HEK293 (cell line): ENCODE data around the gene FBXW11.

Experiments used
- CTCF ChIA-PET: fragments of 350-600 bp; formaldehyde crosslinking; extraction: SDS; loops from one replicate; lab custom pipeline; 2021; ENCODE audit warnings: antibody characterized with exemption; lab: Yijun Ruan, JAX
- POLR2A ChIA-PET: fragments of 300-600 bp; formaldehyde crosslinking; extraction: SDS; loops from one replicate; lab custom pipeline; 2020; ENCODE audit warnings: antibody characterized with exemption, inconsistent platforms; lab: Yijun Ruan, JAX
- H3K27ac ChIP-seq: fragments of 200-500 bp; sonication (Bioruptor generic); 2 replicates; pipeline ENCODE4 v1.5.1; 2014; ENCODE audit warnings: low read depth, low read length, control low read depth, inconsistent platforms; ENCODE audit errors: extremely low read depth
- H3K36me3 ChIP-seq, 2 experiments: fragments of 200-500 bp in 1 of 2; sonication (Bioruptor generic) in 1 of 2; 1 replicate in 1 of 2; 2 replicates in 1 of 2; pipeline ENCODE4 v1.5.1; 2014 to 2017; ENCODE audit warnings: inconsistent platforms in 2 of 2, low read length in 2 of 2; ENCODE audit not compliant: control insufficient read depth in 2 of 2, insufficient read depth in 1 of 2
- H3K4me1 ChIP-seq: fragments of 200-500 bp; sonication (Bioruptor generic); 2 replicates; pipeline ENCODE4 v1.5.1; 2014; ENCODE audit warnings: mild to moderate bottlenecking, low read length, inconsistent platforms; ENCODE audit not compliant: control insufficient read depth, insufficient read depth
- H3K4me3 ChIP-seq: 2 replicates; pipeline ENCODE4 v1.5.1; 2011; ENCODE audit warnings: low read depth, mild to moderate bottlenecking, control low read depth, low read length, moderate library complexity
- H3K9me3 ChIP-seq: fragments of 200-500 bp; sonication (Bioruptor generic); 2 replicates; pipeline ENCODE4 v1.5.1; 2014; ENCODE audit warnings: low read depth, low read length, inconsistent platforms; ENCODE audit not compliant: control insufficient read depth, insufficient read depth
- ZFP37 ChIP-seq: fragments of 450-650 bp; formaldehyde crosslinking; IDR thresholded peaks from 2 replicates; pipeline ENCODE4 v1.5.1; 2016; ENCODE audit warnings: missing biosample characterization, missing genetic modification characterization
- ZFP41 ChIP-seq: fragments of 450-650 bp; formaldehyde crosslinking; IDR thresholded peaks from 2 replicates; pipeline ENCODE4 v1.5.1; 2016; ENCODE audit warnings: missing biosample characterization, missing genetic modification characterization, borderline replicate concordance
- ZIC2 ChIP-seq: fragments of 450-650 bp; formaldehyde crosslinking; IDR thresholded peaks from 2 replicates; pipeline ENCODE4 v1.5.1; 2016; ENCODE audit warnings: missing biosample characterization, missing genetic modification characterization
- ZNF10 ChIP-seq: fragments of 450-650 bp; formaldehyde crosslinking; IDR thresholded peaks from 2 replicates; pipeline ENCODE4 v1.5.1; 2017; ENCODE audit warnings: missing biosample characterization, missing genetic modification characterization
- ZNF155 ChIP-seq: fragments of 450-650 bp; formaldehyde crosslinking; IDR thresholded peaks from 2 replicates; pipeline ENCODE4 v1.5.1; 2016; ENCODE audit warnings: missing biosample characterization, missing genetic modification characterization
- ZNF169 ChIP-seq: fragments of 450-650 bp; formaldehyde crosslinking; IDR thresholded peaks from 2 replicates; pipeline ENCODE4 v1.5.1; 2016; ENCODE audit warnings: missing biosample characterization, missing genetic modification characterization
- ZNF184 ChIP-seq: fragments of 450-650 bp; IDR thresholded peaks from 2 replicates; pipeline ENCODE4 v1.5.1; 2018; ENCODE audit warnings: missing biosample characterization, mild to moderate bottlenecking, missing genetic modification characterization
- ZNF341 ChIP-seq: fragments of 450-650 bp; formaldehyde crosslinking; IDR thresholded peaks from 2 replicates; pipeline ENCODE4; 2016; ENCODE audit warnings: low read depth, missing biosample characterization, missing genetic modification characterization
- ZNF354C ChIP-seq: fragments of 450-650 bp; formaldehyde crosslinking; IDR thresholded peaks from 2 replicates; pipeline ENCODE4 v1.5.1; 2016; ENCODE audit warnings: missing biosample characterization, missing genetic modification characterization, low read depth, borderline replicate concordance
- ZNF529 ChIP-seq: fragments of 450-650 bp; formaldehyde crosslinking; IDR thresholded peaks from 2 replicates; pipeline ENCODE4 v1.5.1; 2017; ENCODE audit warnings: missing genetic modification characterization, missing biosample characterization; ENCODE audit not compliant: insufficient replicate concordance
- ZNF560 ChIP-seq: fragments of 450-650 bp; formaldehyde crosslinking; IDR thresholded peaks from 2 replicates; pipeline ENCODE4 v1.5.1; 2017; ENCODE audit warnings: missing biosample characterization, missing genetic modification characterization, borderline replicate concordance
- ZNF624 ChIP-seq: fragments of 450-650 bp; formaldehyde crosslinking; IDR thresholded peaks from 2 replicates; pipeline ENCODE4 v1.5.1; 2017; ENCODE audit warnings: missing biosample characterization, missing genetic modification characterization
- ZNF677 ChIP-seq: fragments of 450-650 bp; IDR thresholded peaks from 2 replicates; pipeline ENCODE4 v1.5.0; 2018; ENCODE audit warnings: missing biosample characterization, mild to moderate bottlenecking, missing genetic modification characterization, moderate library complexity
- ZNF701 ChIP-seq: fragments of 450-650 bp; formaldehyde crosslinking; IDR thresholded peaks from 2 replicates; pipeline ENCODE4 v1.5.1; 2016; ENCODE audit warnings: missing biosample characterization, missing genetic modification characterization
- ZXDB ChIP-seq: fragments of 450-650 bp; formaldehyde crosslinking; IDR thresholded peaks from 2 replicates; pipeline ENCODE4 v1.5.1; 2016; ENCODE audit warnings: missing biosample characterization, missing genetic modification characterization
- TF ChIP-seq, protein P1 (sequence below): fragments of 450-650 bp; formaldehyde crosslinking; IDR thresholded peaks from 2 replicates; pipeline ENCODE4 v1.5.1; 2016; ENCODE audit warnings: missing biosample characterization, missing genetic modification characterization
- TF ChIP-seq, protein P2 (sequence below): fragments of 450-650 bp; formaldehyde crosslinking; IDR thresholded peaks from 2 replicates; pipeline ENCODE4 v1.5.1; 2016; ENCODE audit warnings: missing biosample characterization, missing genetic modification characterization
- TF ChIP-seq, protein P3 (sequence below): fragments of 450-650 bp; formaldehyde crosslinking; IDR thresholded peaks from 2 replicates; pipeline ENCODE4 v1.5.1; 2016; ENCODE audit warnings: missing biosample characterization, missing genetic modification characterization
- TF ChIP-seq, protein P4 (sequence below): fragments of 450-650 bp; formaldehyde crosslinking; IDR thresholded peaks from 2 replicates; pipeline ENCODE4 v1.5.1; 2016; ENCODE audit warnings: missing biosample characterization, missing genetic modification characterization, borderline replicate concordance
- TF ChIP-seq, protein P5 (sequence below): fragments of 450-650 bp; IDR thresholded peaks from 2 replicates; pipeline ENCODE4 v1.5.1; 2018; ENCODE audit warnings: missing biosample characterization, missing genetic modification characterization

FBXW11 gene

DNA sequence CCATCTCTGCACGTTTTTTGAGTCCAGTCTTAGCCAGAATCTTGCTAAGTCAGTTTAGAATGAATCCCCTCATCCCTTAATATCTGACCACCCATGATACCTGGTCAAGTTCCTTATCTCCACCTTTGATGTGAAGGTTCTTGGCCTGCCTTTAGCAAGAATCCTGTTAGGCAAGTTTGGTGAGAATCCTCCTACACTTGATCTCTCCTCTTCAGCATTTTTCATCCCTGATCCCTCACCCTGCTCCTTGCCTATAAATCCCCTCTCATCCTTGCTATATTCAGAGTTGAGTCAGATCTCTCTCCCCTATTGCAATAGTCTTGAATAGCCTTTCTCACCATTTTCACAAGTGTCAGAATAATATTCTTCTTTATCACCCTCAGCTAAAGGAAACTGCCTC is 189.8 kb downstream of the FBXW11 start:
- H3K36me3 ChIP-seq = no peaks in the 10 kb centered on the region
- TF ChIP-seq, protein P1, sequence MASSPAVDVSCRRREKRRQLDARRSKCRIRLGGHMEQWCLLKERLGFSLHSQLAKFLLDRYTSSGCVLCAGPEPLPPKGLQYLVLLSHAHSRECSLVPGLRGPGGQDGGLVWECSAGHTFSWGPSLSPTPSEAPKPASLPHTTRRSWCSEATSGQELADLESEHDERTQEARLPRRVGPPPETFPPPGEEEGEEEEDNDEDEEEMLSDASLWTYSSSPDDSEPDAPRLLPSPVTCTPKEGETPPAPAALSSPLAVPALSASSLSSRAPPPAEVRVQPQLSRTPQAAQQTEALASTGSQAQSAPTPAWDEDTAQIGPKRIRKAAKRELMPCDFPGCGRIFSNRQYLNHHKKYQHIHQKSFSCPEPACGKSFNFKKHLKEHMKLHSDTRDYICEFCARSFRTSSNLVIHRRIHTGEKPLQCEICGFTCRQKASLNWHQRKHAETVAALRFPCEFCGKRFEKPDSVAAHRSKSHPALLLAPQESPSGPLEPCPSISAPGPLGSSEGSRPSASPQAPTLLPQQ = no peak
- TF ChIP-seq ZNF10 (no peak), ZIC2 (tag by site-specific recombination) (no peak), ZNF354C (tag by site-specific recombination) (no peak), ZNF701 (tag by site-specific recombination) (no peak), ZNF184 (tag by site-specific recombination) (no peak), ZNF341 (tag by site-specific recombination) (no peak), ZXDB (no peak), ZFP37 (tag by site-specific recombination) (no peak), ZNF677 (tag by site-specific recombination) (no peak), ZNF529 (tag by site-specific recombination) (no peak), ZNF624 (tag by site-specific recombination) (no peak), ZNF560 (tag by site-specific recombination) (no peak), ZFP41 (no peak), ZNF169 (tag by site-specific recombination) (no peak), ZNF155 (tag by site-specific recombination) (no peak)
- TF ChIP-seq, protein P2, sequence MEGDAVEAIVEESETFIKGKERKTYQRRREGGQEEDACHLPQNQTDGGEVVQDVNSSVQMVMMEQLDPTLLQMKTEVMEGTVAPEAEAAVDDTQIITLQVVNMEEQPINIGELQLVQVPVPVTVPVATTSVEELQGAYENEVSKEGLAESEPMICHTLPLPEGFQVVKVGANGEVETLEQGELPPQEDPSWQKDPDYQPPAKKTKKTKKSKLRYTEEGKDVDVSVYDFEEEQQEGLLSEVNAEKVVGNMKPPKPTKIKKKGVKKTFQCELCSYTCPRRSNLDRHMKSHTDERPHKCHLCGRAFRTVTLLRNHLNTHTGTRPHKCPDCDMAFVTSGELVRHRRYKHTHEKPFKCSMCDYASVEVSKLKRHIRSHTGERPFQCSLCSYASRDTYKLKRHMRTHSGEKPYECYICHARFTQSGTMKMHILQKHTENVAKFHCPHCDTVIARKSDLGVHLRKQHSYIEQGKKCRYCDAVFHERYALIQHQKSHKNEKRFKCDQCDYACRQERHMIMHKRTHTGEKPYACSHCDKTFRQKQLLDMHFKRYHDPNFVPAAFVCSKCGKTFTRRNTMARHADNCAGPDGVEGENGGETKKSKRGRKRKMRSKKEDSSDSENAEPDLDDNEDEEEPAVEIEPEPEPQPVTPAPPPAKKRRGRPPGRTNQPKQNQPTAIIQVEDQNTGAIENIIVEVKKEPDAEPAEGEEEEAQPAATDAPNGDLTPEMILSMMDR (tag by site-specific recombination) = no peak
- TF ChIP-seq, protein P3, sequence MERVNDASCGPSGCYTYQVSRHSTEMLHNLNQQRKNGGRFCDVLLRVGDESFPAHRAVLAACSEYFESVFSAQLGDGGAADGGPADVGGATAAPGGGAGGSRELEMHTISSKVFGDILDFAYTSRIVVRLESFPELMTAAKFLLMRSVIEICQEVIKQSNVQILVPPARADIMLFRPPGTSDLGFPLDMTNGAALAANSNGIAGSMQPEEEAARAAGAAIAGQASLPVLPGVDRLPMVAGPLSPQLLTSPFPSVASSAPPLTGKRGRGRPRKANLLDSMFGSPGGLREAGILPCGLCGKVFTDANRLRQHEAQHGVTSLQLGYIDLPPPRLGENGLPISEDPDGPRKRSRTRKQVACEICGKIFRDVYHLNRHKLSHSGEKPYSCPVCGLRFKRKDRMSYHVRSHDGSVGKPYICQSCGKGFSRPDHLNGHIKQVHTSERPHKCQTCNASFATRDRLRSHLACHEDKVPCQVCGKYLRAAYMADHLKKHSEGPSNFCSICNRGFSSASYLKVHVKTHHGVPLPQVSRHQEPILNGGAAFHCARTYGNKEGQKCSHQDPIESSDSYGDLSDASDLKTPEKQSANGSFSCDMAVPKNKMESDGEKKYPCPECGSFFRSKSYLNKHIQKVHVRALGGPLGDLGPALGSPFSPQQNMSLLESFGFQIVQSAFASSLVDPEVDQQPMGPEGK (tag by site-specific recombination) = no peak
- TF ChIP-seq, protein P4, sequence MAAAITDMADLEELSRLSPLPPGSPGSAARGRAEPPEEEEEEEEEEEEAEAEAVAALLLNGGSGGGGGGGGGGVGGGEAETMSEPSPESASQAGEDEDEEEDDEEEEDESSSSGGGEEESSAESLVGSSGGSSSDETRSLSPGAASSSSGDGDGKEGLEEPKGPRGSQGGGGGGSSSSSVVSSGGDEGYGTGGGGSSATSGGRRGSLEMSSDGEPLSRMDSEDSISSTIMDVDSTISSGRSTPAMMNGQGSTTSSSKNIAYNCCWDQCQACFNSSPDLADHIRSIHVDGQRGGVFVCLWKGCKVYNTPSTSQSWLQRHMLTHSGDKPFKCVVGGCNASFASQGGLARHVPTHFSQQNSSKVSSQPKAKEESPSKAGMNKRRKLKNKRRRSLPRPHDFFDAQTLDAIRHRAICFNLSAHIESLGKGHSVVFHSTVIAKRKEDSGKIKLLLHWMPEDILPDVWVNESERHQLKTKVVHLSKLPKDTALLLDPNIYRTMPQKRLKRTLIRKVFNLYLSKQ (tag by site-specific recombination) = no peak
- TF ChIP-seq, protein P5, sequence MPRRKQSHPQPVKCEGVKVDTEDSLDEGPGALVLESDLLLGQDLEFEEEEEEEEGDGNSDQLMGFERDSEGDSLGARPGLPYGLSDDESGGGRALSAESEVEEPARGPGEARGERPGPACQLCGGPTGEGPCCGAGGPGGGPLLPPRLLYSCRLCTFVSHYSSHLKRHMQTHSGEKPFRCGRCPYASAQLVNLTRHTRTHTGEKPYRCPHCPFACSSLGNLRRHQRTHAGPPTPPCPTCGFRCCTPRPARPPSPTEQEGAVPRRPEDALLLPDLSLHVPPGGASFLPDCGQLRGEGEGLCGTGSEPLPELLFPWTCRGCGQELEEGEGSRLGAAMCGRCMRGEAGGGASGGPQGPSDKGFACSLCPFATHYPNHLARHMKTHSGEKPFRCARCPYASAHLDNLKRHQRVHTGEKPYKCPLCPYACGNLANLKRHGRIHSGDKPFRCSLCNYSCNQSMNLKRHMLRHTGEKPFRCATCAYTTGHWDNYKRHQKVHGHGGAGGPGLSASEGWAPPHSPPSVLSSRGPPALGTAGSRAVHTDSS (tag by site-specific recombination) = no peak
- no peaks in the 10 kb centered on the region for H3K4me1 ChIP-seq
- no peak overlapping the region for H3K4me3 ChIP-seq
- ChIA-PET POLR2A (no interaction called here), CTCF (no interaction called here)
- H3K27ac ChIP-seq = no peak overlapping the region
- no peaks in the 10 kb centered on the region for H3K9me3 ChIP-seq
